Activated CD4-positive, alpha-beta T cell treated with anti-CD3 and anti-CD28 coated beads, Interleukin-2, Interleukin-4, amounts not matched to agents 100 ng/mL and 50 ng/mL, durations not matched to agents 16 hours and 8 hours (primary cell): Measurements from ENCODE around the gene MYO18A.
"Not testable (repeated sequence)": the region's sequence is repeated elsewhere in the genome, so short reads cannot be mapped to it uniquely, and the experiment has no call there.

Source experiments
- DNase-seq: peaks from one replicate; pipeline ENCODE4 v3.0.0-alpha.2; 2020; ENCODE audit warnings: low spot score

MYO18A gene

GRCh38 chr17:29103341-29103740 lies 76.9 kb downstream of the MYO18A start:
- no peak for DNase-seq

- no peak for DNase-seq
These were observed 77.4 kb downstream of the MYO18A start for GRCh38 chr17:29102741-29103181.

GRCh38 chr17:29102046-29102445 lies 78.2 kb downstream of the MYO18A start:
- no peak for DNase-seq

- no peak for DNase-seq
These were observed 79.9 kb downstream of the MYO18A start for GRCh38 chr17:29100296-29100695.

GRCh38 chr17:29099527-29099926 lies 80.7 kb downstream of the MYO18A start:
- DNase-seq, result no peak

GRCh38 chr17:29096094-29096493 lies 84.1 kb downstream of the MYO18A start:
- DNase-seq, result no peak

DNA sequence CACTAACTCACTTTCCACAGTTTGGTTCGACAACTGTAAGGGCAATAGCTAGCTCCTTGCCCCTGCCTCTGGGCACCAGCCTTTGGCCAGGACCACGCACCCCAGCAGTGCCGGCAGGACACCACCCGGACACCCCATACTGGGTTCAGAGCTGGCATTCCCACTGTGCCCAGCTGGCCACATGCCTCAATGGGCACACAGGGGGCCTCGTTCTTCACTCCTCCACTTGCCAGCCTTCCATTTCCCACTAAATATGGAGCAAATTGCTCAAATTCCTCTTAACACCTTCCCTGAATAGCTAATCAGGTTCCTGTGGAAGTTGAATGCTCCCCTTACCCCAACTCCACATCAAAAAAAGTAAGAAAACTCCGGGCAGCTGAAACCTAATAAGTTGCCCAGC lies 84.8 kb downstream of the MYO18A start:
- DNase-seq, result no peak

DNA sequence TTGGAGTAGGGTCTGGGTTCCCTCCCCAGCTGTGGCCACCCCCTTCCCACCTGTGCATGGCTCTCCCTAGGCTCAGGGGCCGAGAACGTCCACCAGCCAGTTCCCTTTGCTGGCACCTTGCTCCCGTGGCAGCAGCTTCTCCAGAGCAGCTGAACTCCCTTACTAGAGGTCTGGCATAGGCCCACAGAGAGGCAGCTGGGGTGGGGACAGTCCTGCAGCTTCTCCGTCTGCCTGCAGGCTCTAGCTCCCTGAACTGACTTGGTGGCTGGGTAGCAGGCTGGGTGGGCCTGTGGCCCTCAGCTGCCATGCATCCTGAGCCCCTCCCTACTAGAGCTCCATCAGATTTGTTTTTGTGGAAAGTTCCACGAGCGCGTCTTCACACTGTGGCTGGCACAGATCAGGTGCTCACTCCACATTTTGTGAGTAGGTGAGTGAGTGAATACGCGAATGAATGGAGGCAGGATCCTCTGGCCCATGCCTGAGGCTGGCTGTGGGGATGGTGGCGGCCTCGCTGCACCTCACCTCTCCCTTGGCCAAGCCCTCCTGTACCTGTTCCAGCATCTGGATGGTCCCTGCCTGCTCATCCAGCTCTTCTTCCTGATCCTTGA lies 86.0 kb downstream of the MYO18A start:
- no peak for DNase-seq

DNA sequence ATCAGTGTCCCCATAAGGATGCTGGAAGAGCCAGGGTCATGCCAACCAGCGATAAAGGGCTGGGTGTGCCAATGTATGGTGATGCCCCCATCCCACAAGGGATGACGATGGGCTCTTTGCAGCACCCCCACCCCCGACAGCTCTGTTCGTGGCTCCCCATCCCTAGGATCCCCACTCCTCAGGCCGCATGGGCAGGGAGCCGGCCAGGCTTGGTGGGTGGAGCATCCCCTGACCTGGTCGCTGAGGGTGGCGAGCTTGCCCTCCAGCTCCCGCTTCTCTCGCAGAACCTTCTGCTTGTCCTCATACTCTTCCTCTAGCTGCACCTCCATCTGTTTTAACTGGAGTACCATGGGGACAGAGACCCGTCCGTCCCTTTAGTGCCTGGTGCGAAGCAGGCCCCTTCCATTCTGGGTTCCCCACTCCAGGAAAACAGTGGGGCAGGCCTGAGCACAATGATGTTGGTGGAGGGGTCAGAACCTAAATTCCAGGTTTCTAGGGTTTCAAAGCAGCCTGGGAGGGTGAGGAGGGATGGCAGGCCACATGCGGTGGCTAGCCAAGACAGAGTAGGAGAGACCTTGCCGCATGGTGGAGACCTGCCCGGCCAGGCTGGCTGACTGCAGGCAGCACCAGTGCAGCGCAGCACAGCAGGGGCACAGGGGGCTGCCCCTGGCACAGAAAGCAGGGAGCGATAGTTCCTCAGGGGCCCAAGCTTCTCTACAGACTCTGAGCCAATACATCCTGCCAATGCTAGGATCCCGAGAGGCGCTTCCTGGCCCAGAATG lies 86.9 kb downstream of the MYO18A start:
- no peak for DNase-seq

- DNase-seq, result no peak
These were observed 88.5 kb downstream of the MYO18A start for GRCh38 chr17:29091606-29092289.

- DNase-seq, result no peak
These were observed 89.2 kb downstream of the MYO18A start for GRCh38 chr17:29090750-29091605.

DNA sequence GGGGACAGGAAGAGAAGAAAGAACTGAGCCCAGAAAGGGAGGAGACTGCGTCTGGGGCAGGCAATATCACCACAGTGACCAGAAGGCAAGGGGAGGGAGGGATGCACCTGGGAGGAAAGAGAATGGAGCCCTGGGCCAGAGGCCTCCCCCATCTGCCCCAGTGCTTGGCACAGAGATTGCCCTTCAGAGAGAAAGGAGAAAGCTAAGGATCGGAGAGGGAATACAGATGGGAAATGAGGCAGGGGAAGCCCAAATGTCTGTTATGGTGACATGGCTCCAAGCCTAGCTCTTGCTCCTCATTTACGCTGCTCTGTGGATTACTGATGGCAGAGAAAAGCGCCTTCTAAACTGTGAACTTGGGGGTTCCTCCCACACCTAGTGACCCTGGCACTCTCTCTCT lies 90.1 kb downstream of the MYO18A start:
- DNase-seq, result no peak

DNA sequence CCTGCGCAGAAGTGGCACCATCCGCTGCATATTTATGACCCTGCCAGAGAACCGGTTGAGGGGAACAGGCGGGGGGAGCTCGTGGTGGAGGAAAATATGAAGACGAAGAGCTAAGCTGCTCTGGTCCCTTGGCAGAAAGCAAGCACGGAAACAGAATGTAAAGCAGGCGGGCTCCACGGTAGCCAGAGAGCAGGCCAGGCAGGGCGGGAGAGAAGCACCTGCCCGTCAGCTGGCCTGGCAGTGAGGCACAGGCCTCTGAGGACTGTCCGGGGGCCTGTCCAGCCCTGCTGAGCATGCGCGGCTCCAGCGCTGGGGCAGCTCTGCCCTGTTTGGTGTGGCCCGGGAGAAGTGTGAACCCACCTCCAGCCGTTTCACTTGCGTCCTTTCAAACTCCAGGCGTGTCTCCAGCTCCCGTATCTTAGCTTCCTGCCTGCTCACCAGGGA lies 90.6 kb downstream of the MYO18A start:
- DNase-seq, result no peak

GRCh38 chr17:29088782-29089181 lies 91.4 kb downstream of the MYO18A start:
- DNase-seq, result not testable (repeated sequence)

DNA sequence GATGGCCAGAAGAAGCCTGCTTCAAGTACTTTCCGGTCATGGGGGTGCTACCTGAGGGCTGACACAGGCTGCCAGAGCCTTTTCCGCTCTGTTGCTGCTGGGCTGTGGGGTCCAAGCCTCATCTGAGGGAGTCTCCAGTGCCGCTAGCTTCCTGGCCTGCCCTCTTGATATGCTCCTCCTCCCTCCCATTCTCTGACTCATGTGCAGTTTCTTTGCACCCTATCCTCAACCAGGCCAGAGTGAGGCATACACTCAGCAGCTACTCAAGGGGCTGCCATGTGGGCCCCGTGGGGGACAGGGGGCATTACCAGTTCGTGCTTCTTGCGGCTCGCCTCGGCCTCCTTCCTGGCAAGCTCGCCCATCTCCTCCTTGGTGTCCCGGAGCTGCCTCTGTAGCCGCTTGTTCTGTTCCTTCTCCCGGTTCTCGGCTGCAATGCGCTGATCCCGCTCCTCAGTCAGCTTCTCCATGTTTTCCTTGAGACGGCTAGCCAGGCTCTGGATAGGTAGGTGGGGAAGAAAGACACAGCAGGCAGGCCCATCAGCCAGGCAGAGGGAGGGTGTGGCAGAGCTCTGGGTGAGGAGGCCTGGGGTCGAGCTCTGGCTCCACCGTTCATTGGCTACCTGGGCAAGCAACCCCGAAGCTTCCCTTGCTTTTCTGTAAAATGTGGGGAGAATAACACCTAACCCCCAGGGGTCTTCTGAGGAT lies 93.4 kb downstream of the MYO18A start:
- no peak for DNase-seq

- DNase-seq, result no peak
These were observed 95.0 kb downstream of the MYO18A start for GRCh38 chr17:29085223-29085622.

DNA sequence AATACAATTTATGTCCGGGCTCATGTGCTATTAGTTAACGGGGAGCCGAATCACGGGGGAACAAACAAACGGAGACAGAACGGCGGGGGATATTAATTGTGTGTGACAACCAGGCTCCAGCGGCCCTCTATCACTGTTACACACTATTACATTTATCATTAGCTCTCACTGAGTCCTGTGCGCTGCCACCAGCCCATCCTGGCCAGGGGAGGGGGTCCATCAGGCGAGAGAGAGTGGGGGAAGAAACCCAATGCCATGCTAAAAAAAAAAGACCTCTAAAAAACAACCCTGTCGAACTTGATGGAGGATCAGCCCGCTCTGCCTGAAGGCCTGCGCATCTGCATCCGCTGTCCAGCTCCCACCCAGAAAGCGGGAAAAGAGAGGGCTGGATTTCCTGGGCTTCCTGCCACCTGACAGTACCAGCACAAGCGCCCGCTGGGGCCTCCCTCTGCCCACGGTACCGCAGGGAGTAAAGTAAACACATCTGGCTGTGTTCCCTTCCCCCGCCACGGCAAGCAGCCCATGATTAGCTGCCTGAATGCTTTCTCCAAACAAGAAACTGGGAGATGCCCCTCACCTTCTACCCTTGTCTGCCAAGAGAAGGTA lies 95.6 kb downstream of the MYO18A start:
- DNase-seq, result no peak

GRCh38 chr17:29080965-29081364 lies 99.2 kb downstream of the MYO18A start:
- no peak for DNase-seq

GRCh38 chr17:29080323-29080722 lies 99.9 kb downstream of the MYO18A start:
- no peak for DNase-seq

GRCh38 chr17:29079887-29080286 lies 100.3 kb downstream of the MYO18A start:
- no peak for DNase-seq

DNA sequence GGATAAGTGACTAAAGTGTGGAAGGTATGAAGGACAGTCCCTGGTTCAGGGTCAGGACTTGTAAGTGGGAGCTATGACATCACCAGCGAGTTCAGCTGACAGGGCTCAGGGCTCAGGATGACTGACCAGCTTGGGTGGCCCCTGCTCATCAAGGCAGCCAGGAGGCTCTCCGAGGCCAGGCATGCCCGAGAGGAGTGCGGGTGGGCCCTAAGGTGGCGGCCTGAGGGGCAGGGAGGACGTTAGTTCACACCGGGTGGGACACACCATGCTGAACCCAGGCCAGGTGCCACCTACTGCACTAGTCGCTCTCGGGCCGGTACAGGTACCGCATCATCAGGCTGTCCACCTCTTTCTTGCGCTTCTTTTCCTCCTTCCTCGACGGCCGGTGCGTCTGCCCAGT lies 100.8 kb downstream of the MYO18A start:
- no peak for DNase-seq
